Psoas muscle (tissue), 8 donors: Measurements from ENCODE around the gene OLIG2. TPM values are rescaled to one million over a fixed set of nuclear protein-coding genes. Genes with fewer than 3 reads are reported as not detected.

ENCODE experiments used
- ATAC-seq, 4 donors: fragments of 200-7000 bp; cut with Tn5 transposase; one replicate each; pipeline ENCODE4 v1.9.1; 2020; ENCODE audit warnings: moderate library complexity in 3 of 4, mild to moderate bottlenecking in 2 of 4
- DNase-seq, 2 donors: peaks; one replicate each; pipeline ENCODE4 v3.0.0-alpha.2; 2020
- H3K27ac ChIP-seq: fragments of 200-600 bp; one replicate; pipeline ENCODE4 v1.8.0; 2022
- H3K27me3 ChIP-seq, 3 donors: fragments of 200-600 bp in 1 of 3; one replicate each; pipeline versions ENCODE4 v1.6.1 to v1.8.0; 2013 to 2022; ENCODE audit warnings: low read length in 2 of 3, mild to moderate bottlenecking in 2 of 3, moderate library complexity in 1 of 3; ENCODE audit not compliant: insufficient read depth in 3 of 3
- H3K36me3 ChIP-seq, 2 donors: fragments of 200-600 bp in 1 of 2; one replicate each; pipeline versions ENCODE4 v1.6.1 to v1.8.0; 2013 to 2022; ENCODE audit warnings: low read depth in 1 of 2, mild to moderate bottlenecking in 1 of 2, moderate library complexity in 1 of 2; ENCODE audit not compliant: insufficient read depth in 1 of 2
- H3K4me1 ChIP-seq: fragments of 200-600 bp; one replicate; pipeline ENCODE4 v1.8.0; 2022
- H3K4me3 ChIP-seq: fragments of 200-600 bp; one replicate; pipeline ENCODE4 v1.8.0; 2022; ENCODE audit warnings: mild to moderate bottlenecking
- H3K9me3 ChIP-seq: fragments of 200-600 bp; one replicate; pipeline ENCODE4 v1.8.0; 2022
- WGBS, 3 donors: extraction: QIAGEN DNeasy Blood & Tissue Kit; methylation state at CpG; one replicate each; pipeline versions ENCODE4 v1.1.6 to v1.1.7; 2013; 5-methylcytosine and 5-hydroxymethylcytosine counted together
- intact Hi-C, 2 donors: fragments of 100-400 bp; cut with DNase I; formaldehyde crosslinking; loops; one replicate each; pipeline versions ENCODE4 v1.11.0 to v1.14.2; 2022
- polyA plus RNA-seq, 3 donors: library from polyadenylated mRNA; stranded (reverse); fragments of 200-250 nt; gene quantifications; one replicate each; pipeline ENCODE4 v1.2.3, GENCODE V29; 2013
- total RNA-seq, 4 donors: library from RNA; stranded (reverse); fragmentation: NEBNext Ultra II Directional in 2 of 4; extraction: Animal tissue kit (Norgen Biotek cat#: 25700) in 2 of 4; gene quantifications; one replicate each; pipeline versions ENCODE4 v1.2.1 to v1.2.4, GENCODE V29; 2021 to 2023
- TF ChIP-seq, protein P1 (sequence below): fragments of 200-600 bp; IDR thresholded peaks from one replicate; pipeline ENCODE4 v1.8.0; 2022; ENCODE audit warnings: antibody characterized with exemption
- donor health status: healthy with polysubstance abuse.
- donor health status: DM: no; HTN: no; CAD: no; lungs with moderate emphysema.
- donor health status: Bipolar disorder and iron deficiency.
- donor health status: healthy.
- donor health status: DM: yes; HTN: yes; CAD: no.
- donor health status: DM: no; HTN: no; CAD: no.
- donor health status: DM: no; HTN: no; CAD: no.
- donor health status: DM: yes; HTN: yes; CAD: no.

OLIG2 gene
- total and polyA plus RNA-seq, 7 donors = 0.03 to 0.22 (median 0.15) TPM; not detected in 3

DNA sequence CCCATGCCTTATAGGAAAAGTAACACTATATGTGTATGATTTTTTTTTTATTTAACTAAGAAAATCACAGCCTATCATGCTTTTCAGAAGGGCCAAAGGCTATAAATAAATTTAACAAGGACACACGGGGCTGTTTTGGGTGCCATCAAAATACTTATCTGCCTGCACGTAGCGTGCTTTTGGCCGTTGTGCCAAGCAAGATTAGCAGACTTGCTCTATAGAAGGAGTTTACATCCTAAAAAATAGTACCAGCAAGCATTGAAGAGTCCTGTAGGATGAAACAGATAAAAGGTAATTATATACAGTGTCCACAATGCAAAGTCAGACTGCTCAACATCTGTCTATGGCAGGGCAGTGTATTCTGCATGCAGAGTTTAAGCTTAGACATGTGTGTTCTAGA lies 47.9 kb downstream of the OLIG2 start:
- TF ChIP-seq, protein P1, sequence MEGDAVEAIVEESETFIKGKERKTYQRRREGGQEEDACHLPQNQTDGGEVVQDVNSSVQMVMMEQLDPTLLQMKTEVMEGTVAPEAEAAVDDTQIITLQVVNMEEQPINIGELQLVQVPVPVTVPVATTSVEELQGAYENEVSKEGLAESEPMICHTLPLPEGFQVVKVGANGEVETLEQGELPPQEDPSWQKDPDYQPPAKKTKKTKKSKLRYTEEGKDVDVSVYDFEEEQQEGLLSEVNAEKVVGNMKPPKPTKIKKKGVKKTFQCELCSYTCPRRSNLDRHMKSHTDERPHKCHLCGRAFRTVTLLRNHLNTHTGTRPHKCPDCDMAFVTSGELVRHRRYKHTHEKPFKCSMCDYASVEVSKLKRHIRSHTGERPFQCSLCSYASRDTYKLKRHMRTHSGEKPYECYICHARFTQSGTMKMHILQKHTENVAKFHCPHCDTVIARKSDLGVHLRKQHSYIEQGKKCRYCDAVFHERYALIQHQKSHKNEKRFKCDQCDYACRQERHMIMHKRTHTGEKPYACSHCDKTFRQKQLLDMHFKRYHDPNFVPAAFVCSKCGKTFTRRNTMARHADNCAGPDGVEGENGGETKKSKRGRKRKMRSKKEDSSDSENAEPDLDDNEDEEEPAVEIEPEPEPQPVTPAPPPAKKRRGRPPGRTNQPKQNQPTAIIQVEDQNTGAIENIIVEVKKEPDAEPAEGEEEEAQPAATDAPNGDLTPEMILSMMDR = no peak

DNA sequence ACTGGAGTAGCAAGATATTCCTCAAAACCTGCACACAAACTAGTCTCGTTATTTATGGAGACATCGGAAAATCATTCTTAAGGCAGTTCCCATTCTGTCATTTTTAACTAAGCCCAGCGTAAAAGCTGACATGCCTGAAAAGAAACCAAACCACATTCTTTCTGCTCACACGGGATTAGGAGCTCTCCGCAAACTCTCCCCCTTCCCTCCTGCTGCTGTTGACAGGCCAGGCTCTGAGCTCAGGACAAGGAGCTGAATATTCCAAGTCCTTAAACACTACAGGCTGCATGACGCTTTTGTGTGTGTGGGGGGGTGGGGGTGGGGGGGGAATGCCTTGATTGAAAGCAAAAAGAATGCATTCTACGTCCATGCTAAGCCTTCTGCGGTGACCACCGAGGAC lies 49.4 kb downstream of the OLIG2 start:
- DNase-seq = no peak
- intact Hi-C loops = no loop called here
- Histone ChIP-seq H3K36me3 (no peaks in the 10 kb centered on the region), H3K4me1 (peaks cover 14% of the 10 kb centered on the region), H3K27me3 (peaks cover 0 to 56% (median 14%) of the 10 kb centered on the region in 3 donors), H3K4me3 (no peak overlapping the region), H3K27ac (no peak overlapping the region), H3K9me3 (no peaks in the 10 kb centered on the region)
- TF ChIP-seq, protein P1 = no peak
- whole genome bisulfite sequencing, 3 donors = 56 to 60% (median 59%) methylated on average over 9 of the region's 9 CpGs
- ATAC-seq = no peak

More for the DNA sequence above, 47.9 kb downstream of the OLIG2 start:
- 77 to 90% (median 87%) methylated on average over 4 of the region's 4 CpGs for WGBS, 3 donors
- H3K4me1 ChIP-seq = peaks cover 14% of the 10 kb centered on the region
- no peak for DNase-seq
- no peaks in the 10 kb centered on the region for H3K36me3 ChIP-seq
- H3K4me3 ChIP-seq = no peak overlapping the region
- intact Hi-C loops = no loop called here
- no peak for ATAC-seq
- no peak overlapping the region for H3K27ac ChIP-seq
- H3K27me3 ChIP-seq = peaks cover 0 to 66% (median 15%) of the 10 kb centered on the region in 3 donors
- no peaks in the 10 kb centered on the region for H3K9me3 ChIP-seq

GRCh38 chr21:33075596-33076195 lies 50.0 kb downstream of the OLIG2 start:
- H3K36me3 ChIP-seq = no peaks in the 10 kb centered on the region
- H3K27ac ChIP-seq = no peak overlapping the region
- DNase-seq (no peak), ATAC-seq (no peak)
- TF ChIP-seq, protein P1 = no peak
- H3K4me1 ChIP-seq = peaks cover 14% of the 10 kb centered on the region
- intact Hi-C loops = no loop called here
- no peak overlapping the region for H3K4me3 ChIP-seq
- H3K9me3 ChIP-seq = no peaks in the 10 kb centered on the region
- WGBS, 3 donors = 64 to 76% (median 73%) methylated on average over 11 of the region's 11 CpGs
- H3K27me3 ChIP-seq = peaks cover 0 to 56% (median 14%) of the 10 kb centered on the region in 3 donors

DNA sequence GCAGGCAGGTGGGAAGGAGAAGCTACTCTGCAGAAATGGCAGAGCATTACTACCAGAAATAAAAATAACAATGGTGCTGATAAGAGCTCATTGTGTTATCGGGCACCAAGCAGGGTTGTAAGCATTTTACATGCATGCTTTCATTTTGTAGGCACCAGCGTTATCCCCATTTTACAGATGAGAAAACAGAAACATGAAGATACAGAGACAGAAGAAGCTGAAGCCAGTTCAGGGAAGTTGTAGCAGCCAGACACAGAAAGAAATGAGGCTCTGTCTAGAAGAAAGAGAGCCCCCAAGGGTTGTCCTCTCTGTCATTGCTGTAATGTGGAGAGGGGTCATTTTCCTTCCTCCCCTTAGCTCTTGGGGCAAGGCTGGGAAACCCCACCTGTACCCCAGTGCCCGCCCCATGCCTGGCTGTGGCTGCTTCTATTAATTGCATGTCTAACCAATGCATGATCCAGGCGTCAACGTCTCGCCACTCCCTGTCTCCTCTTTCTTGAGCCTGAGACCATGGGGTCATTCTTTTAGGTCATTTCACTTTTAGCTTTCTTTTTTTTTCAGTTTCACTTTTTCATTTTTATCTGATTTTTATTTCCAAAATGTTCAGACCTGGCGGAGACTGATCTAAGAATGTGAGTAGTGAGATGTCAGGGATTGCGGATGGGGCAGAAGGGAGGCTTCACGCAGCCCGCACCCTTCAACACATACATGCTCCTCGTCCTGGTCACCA lies 51.0 kb downstream of the OLIG2 start:
- ATAC-seq (no peak), DNase-seq (no peak)
- TF ChIP-seq, protein P1 = no peak
- Histone ChIP-seq H3K27ac (no peak overlapping the region), H3K36me3 (no peaks in the 10 kb centered on the region), H3K27me3 (peaks cover 0 to 45% (median 9%) of the 10 kb centered on the region in 3 donors), H3K4me1 (peaks cover 6% of the 10 kb centered on the region), H3K9me3 (no peaks in the 10 kb centered on the region), H3K4me3 (no peak overlapping the region)
- WGBS, 3 donors = 89 to 92% (median 91%) methylated on average over 11 of the region's 11 CpGs
- intact Hi-C loops = no loop called here

Other genes with a start within 250 kb of the OLIG2 start
- gene OLIG1, start 44.2 kb downstream of the OLIG2 start, total RNA-seq = 1 to 10 TPM in 1 of 4 donors, under 1 TPM in 2, not detected in 1; 0.10 to 3.4 (median 0.44) TPM
- gene OLIG1, start 44.2 kb downstream of the OLIG2 start, polyA plus RNA-seq = under 1 TPM; 0.07 to 0.74 (median 0.23) TPM
- 10 to 100 TPM in 1 of 4 donors, 1 to 10 TPM in 3; 3.3 to 10.0 (median 6.2) TPM for gene IFNAR2, start 204.0 kb downstream of the OLIG2 start, total RNA-seq
- gene IFNAR2, start 204.0 kb downstream of the OLIG2 start, polyA plus RNA-seq = 1 to 10 TPM; 3.5 to 4.2 (median 3.8) TPM
- gene IL10RB, start 240.4 kb downstream of the OLIG2 start, total RNA-seq = 1 to 10 TPM; 4.4 to 8.1 (median 6.6) TPM
- 1 to 10 TPM; 5.6 to 9.3 (median 8.5) TPM for gene IL10RB, start 240.4 kb downstream of the OLIG2 start, polyA plus RNA-seq